GM12878 (cell line): ENCODE results near the gene FSIP1. TPM values are rescaled to one million over a fixed set of nuclear protein-coding genes. Genes with fewer than 3 reads are reported as not detected.

Experiments
- ATAC-seq: fragments of 200-7000 bp; cut with Tn5 transposase; 3 replicates; pipeline ENCODE4 v1.9.1; 2020; ENCODE audit warnings: mild to moderate bottlenecking, moderate library complexity
- BruUV-seq: library from RNA; stranded (reverse); fragments of 400-500 nt; replicated peaks from 2 replicates; lab custom pipeline; 2021; lab: Mats Ljungman, UMichigan
- CTCF ChIA-PET: fragments of 300-600 bp; sonication (Branson Sonifier 250); formaldehyde crosslinking; extraction: SDS; loops from one replicate; lab custom pipeline; 2021; ENCODE audit warnings: inconsistent platforms; lab: Yijun Ruan, JAX
- POLR2A ChIA-PET: fragments of 350-600 bp; formaldehyde crosslinking; extraction: SDS; loops from one replicate; lab custom pipeline; 2021; ENCODE audit warnings: inconsistent platforms; lab: Charles Lee
- RAD21 ChIA-PET: fragments of 300-600 bp; sonication (Branson Sonifier 250); formaldehyde crosslinking; loops from one replicate; lab custom pipeline; 2023; ENCODE audit warnings: antibody characterized with exemption; ENCODE audit not compliant: unreplicated experiment; lab: Charles Lee
- SMC1A ChIA-PET: fragments of 300-600 bp; sonication (Branson Sonifier 250); formaldehyde crosslinking; loops from one replicate; lab custom pipeline; 2023; ENCODE audit not compliant: unreplicated experiment, uncharacterized antibody; lab: Charles Lee
- DNase-seq: peaks from one replicate; pipeline ENCODE4 v3.0.0-alpha.2; 2011; ENCODE audit warnings: low read depth, low spot score
- FAIRE-seq: peaks from 3 replicates; lab custom pipeline; 2011; peaks lifted over from hg19 to GRCh38; lab: Jason Lieb, UNC
- H2AFZ ChIP-seq: 2 replicates; pipeline ENCODE4 v1.6.0; 2011; ENCODE audit warnings: low read depth, low read length, control low read depth; ENCODE audit not compliant: control insufficient read depth
- H3K27ac ChIP-seq: 2 replicates; pipeline ENCODE4 v1.5.1; 2011; ENCODE audit warnings: control low read depth; ENCODE audit not compliant: control insufficient read depth, insufficient read depth
- H3K27me3 ChIP-seq, 2 experiments: replicated peaks in 1 of 2; 2 replicates each; pipeline versions ENCODE4 v1.6.0 to v1.6.1; 2011; ENCODE audit warnings: low read length in 1 of 2; ENCODE audit not compliant: control insufficient read depth in 2 of 2, insufficient read depth in 2 of 2
- H3K36me3 ChIP-seq, 2 experiments: 2 replicates each; pipeline ENCODE4 v1.5.1; 2011; ENCODE audit warnings: low read length in 1 of 2; ENCODE audit not compliant: control insufficient read depth in 2 of 2, insufficient read depth in 2 of 2
- H3K4me1 ChIP-seq: 2 replicates; pipeline ENCODE4 v1.6.1; 2011; ENCODE audit warnings: mild to moderate bottlenecking, low read length, moderate library complexity, mixed read lengths; ENCODE audit not compliant: control insufficient read depth, insufficient read depth
- H3K4me2 ChIP-seq: 2 replicates; pipeline ENCODE4 v1.6.0; 2011; ENCODE audit warnings: control low read depth; ENCODE audit not compliant: control insufficient read depth, insufficient read depth
- H3K4me3 ChIP-seq: fragments of 200-600 bp; sonication (generic); 2 replicates; pipeline ENCODE4 v1.5.1; 2016
- H3K79me2 ChIP-seq: 2 replicates; pipeline ENCODE4 v1.6.0; 2011; ENCODE audit warnings: low read length; ENCODE audit not compliant: control insufficient read depth, insufficient read depth
- H3K9ac ChIP-seq: 2 replicates; pipeline ENCODE4 v1.8.0; 2011; ENCODE audit warnings: low read length, control low read depth, mixed read lengths; ENCODE audit not compliant: control insufficient read depth, insufficient read depth
- H3K9me3 ChIP-seq: replicated peaks from 3 replicates; pipeline ENCODE4 v1.5.1; 2011; ENCODE audit warnings: mild to moderate bottlenecking, low read length; ENCODE audit not compliant: control insufficient read depth, insufficient read depth
- H4K20me1 ChIP-seq: 2 replicates; pipeline ENCODE4 v1.6.0; 2011; ENCODE audit not compliant: control insufficient read depth, insufficient read depth
- CHD2 ChIP-seq: IDR thresholded peaks from 2 replicates; pipeline ENCODE4 v1.6.1; 2011; ENCODE audit warnings: low read depth, low read length, improper control_type of control experiment, borderline replicate concordance
- MYB ChIP-seq: fragments of 150-350 bp; IDR thresholded peaks from 2 replicates; pipeline ENCODE4 v1.6.1; 2014; ENCODE audit warnings: mild to moderate bottlenecking, low read depth, low read length, borderline replicate concordance
- NR2F1 ChIP-seq: fragments of 450-650 bp; conservative IDR thresholded peaks from 2 replicates; pipeline ENCODE4 v1.6.1; 2017; ENCODE audit warnings: mild to moderate bottlenecking
- RAD21 ChIP-seq: IDR thresholded peaks from 2 replicates; pipeline ENCODE4 v1.6.1; 2011; ENCODE audit warnings: mild to moderate bottlenecking, low read depth, low read length, moderate library complexity; ENCODE audit not compliant: insufficient read depth
- RCOR1 ChIP-seq: conservative IDR thresholded peaks from 2 replicates; pipeline ENCODE4 v1.6.1; 2012; ENCODE audit warnings: low read depth, low read length, improper control_type of control experiment
- ZNF217 ChIP-seq: fragments of 450-650 bp; IDR thresholded peaks from 2 replicates; pipeline ENCODE4 v1.6.1; 2017; ENCODE audit warnings: antibody characterized with exemption, mild to moderate bottlenecking
- ZNF274 ChIP-seq: IDR thresholded peaks from one replicate; pipeline ENCODE4 v1.8.0; 2011; ENCODE audit not compliant: insufficient read length, insufficient read depth
- ZSCAN29 ChIP-seq: fragments of 450-650 bp; IDR thresholded peaks from 2 replicates; pipeline ENCODE4 v1.6.1; 2017; ENCODE audit warnings: mild to moderate bottlenecking, moderate library complexity
- WGBS: methylation state at CpG from one replicate; pipeline ENCODE4 v1.1.6; 2016; ENCODE audit warnings: low lambda C conversion rate; ENCODE audit not compliant: insufficient replicate concordance, insufficient coverage; ENCODE audit errors: missing lambda C conversion rate; 5-methylcytosine and 5-hydroxymethylcytosine counted together
- in situ Hi-C: fragments of 300-500 bp; cut with MboI; formaldehyde crosslinking; loops from 9 replicates; pipeline ENCODE4 v1.14.3; 2018; ENCODE audit warnings: mixed read lengths
- intact Hi-C: fragments of 100-400 bp; cut with micrococcal nuclease; formaldehyde crosslinking; loops from one replicate; pipeline ENCODE4 v1.14.2; 2022; ENCODE audit not compliant: unreplicated experiment
- polyA plus RNA-seq, 11 experiments: library from polyadenylated mRNA; depleted of rRNA in 4 of 11; unstranded in 6 of 11; stranded (reverse) in 5 of 11; fragments of >200 nt; fragmentation: Nextera tagmentation in 4 of 11; fragmentation: Illumina TruSeq in 1 of 11; extraction: Ambion mirVana in 4 of 11; extraction: Trizol in 1 of 11; gene quantifications; 1 replicate in 1 of 11; 2 replicates in 10 of 11; pipeline versions ENCODE4 v1.2.1 to v1.2.3, GENCODE V29; 2011 to 2016; ENCODE audit warnings: inconsistent platforms in 2 of 11, missing spikeins in 2 of 11, low read depth in 1 of 11
- total RNA-seq, 4 experiments: library from RNA; depleted of rRNA in 3 of 4; stranded (reverse); fragments of >200 nt in 3 of 4; fragmentation: Illumina TruSeq in 1 of 4; extraction: Trizol in 1 of 4; gene quantifications; 2 replicates each; pipeline versions ENCODE4 v1.2.1 to v1.2.3, GENCODE V29; 2013 to 2021
- TF ChIP-seq, protein P1 (sequence below), 3 experiments: IDR thresholded peaks in 2 of 3; conservative IDR thresholded peaks in 1 of 3; 2 replicates each; pipeline ENCODE4 v1.5.1; 2011; ENCODE audit warnings: low read depth in 3 of 3, low read length in 3 of 3, mild to moderate bottlenecking in 3 of 3, control low read depth in 2 of 3, moderate library complexity in 2 of 3, inconsistent platforms in 1 of 3, mixed read lengths in 1 of 3; ENCODE audit not compliant: control insufficient read depth in 2 of 3, insufficient read depth in 1 of 3; ENCODE audit errors: extremely low read depth in 1 of 3
- TF ChIP-seq, protein P2 (sequence below): fragments of 450-650 bp; formaldehyde crosslinking; IDR thresholded peaks from 2 replicates; pipeline ENCODE4 v1.4.0; 2020; ENCODE audit warnings: mild to moderate bottlenecking, moderate library complexity
- TF ChIP-seq, protein P3 (sequence below): IDR thresholded peaks from 2 replicates; pipeline ENCODE4 v1.6.1; 2011; ENCODE audit warnings: low read depth, low read length, improper control_type of control experiment, borderline replicate concordance
- TF ChIP-seq, protein P4 (sequence below): fragments of 450-650 bp; IDR thresholded peaks from 2 replicates; pipeline ENCODE4 v1.6.1; 2017; ENCODE audit warnings: mild to moderate bottlenecking

The FSIP1 gene
- total and polyA plus RNA-seq, 10 of the 15 experiments (the other 5 are each of a cell fraction or from before 2014, with no cell fraction given), result 0.15 to 0.67 (median 0.35) TPM

DNA sequence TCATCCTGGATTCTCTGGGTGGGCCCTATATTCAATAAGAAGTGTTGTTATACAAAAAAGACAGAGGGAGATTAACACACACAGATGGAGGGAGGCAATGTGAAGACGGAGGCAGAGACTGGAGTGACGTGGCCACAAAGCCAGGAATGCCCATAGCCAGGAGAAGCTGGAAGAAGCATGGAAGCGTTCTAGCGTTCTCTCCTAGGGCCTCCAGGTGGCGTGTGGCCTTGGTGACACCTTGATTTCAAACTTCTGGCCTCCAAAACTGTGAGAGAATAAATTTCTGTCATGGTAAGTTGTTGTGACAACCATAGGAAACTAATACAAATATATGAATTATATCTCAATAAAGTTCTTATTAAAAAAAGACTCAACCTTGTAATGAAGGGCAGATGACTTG lies 180.5 kb downstream of the FSIP1 start:
- Histone ChIP-seq H3K36me3 (no peaks in the 10 kb centered on the region), H3K9ac (no peak overlapping the region), H4K20me1 (no peaks in the 10 kb centered on the region), H3K4me2 (no peak overlapping the region), H3K79me2 (no peaks in the 10 kb centered on the region), H3K27ac (no peak overlapping the region), H2AFZ (no peak overlapping the region), H3K9me3 (no peaks in the 10 kb centered on the region), H3K4me1 (no peaks in the 10 kb centered on the region), H3K27me3 (peaks cover 0 to 2% of the 10 kb centered on the region in 2 experiments; a peak in 1 of 4 replicates), H3K4me3 (no peak overlapping the region)
- RAD21 ChIA-PET, result no interaction called here
- ATAC-seq (no peak), DNase-seq (no peak), FAIRE-seq (no peak)
- in situ Hi-C loops (no loop called here), intact Hi-C loops (no loop called here)
- POLR2A ChIA-PET, result no interaction called here
- CTCF ChIA-PET, result interaction anchor here (1.4 to 4.3 kb wide), 2 partner anchors 19 to 155 kb away, joined by 3 to 25 read pairs; no protein-coding TSS in a partner anchor
- 9% methylated on average over 5 of the region's 5 CpGs for WGBS
- SMC1A ChIA-PET, result interaction anchor here (0.7 kb wide), 1 partner anchor 21 kb away, joined by 3 read pairs; no protein-coding TSS in a partner anchor
- BruUV-seq, result no TSS peak
- TF ChIP-seq, protein P1, sequence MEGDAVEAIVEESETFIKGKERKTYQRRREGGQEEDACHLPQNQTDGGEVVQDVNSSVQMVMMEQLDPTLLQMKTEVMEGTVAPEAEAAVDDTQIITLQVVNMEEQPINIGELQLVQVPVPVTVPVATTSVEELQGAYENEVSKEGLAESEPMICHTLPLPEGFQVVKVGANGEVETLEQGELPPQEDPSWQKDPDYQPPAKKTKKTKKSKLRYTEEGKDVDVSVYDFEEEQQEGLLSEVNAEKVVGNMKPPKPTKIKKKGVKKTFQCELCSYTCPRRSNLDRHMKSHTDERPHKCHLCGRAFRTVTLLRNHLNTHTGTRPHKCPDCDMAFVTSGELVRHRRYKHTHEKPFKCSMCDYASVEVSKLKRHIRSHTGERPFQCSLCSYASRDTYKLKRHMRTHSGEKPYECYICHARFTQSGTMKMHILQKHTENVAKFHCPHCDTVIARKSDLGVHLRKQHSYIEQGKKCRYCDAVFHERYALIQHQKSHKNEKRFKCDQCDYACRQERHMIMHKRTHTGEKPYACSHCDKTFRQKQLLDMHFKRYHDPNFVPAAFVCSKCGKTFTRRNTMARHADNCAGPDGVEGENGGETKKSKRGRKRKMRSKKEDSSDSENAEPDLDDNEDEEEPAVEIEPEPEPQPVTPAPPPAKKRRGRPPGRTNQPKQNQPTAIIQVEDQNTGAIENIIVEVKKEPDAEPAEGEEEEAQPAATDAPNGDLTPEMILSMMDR (IDR thresholded peaks at IDR 0.05 in 2 of 3, conservative IDR thresholded peaks at IDR 0.05 in 1 of 3; ENCODE audit: control insufficient read depth in 2 of 3, extremely low read depth in 1 of 3, insufficient read depth in 1 of 3, low read depth in 3 of 3, low read length in 3 of 3), result 0 out of 6 replicates have a peak, but pooled peaks of 1 of the 3 experiments have one; percentile 1
- TF ChIP-seq, protein P2, sequence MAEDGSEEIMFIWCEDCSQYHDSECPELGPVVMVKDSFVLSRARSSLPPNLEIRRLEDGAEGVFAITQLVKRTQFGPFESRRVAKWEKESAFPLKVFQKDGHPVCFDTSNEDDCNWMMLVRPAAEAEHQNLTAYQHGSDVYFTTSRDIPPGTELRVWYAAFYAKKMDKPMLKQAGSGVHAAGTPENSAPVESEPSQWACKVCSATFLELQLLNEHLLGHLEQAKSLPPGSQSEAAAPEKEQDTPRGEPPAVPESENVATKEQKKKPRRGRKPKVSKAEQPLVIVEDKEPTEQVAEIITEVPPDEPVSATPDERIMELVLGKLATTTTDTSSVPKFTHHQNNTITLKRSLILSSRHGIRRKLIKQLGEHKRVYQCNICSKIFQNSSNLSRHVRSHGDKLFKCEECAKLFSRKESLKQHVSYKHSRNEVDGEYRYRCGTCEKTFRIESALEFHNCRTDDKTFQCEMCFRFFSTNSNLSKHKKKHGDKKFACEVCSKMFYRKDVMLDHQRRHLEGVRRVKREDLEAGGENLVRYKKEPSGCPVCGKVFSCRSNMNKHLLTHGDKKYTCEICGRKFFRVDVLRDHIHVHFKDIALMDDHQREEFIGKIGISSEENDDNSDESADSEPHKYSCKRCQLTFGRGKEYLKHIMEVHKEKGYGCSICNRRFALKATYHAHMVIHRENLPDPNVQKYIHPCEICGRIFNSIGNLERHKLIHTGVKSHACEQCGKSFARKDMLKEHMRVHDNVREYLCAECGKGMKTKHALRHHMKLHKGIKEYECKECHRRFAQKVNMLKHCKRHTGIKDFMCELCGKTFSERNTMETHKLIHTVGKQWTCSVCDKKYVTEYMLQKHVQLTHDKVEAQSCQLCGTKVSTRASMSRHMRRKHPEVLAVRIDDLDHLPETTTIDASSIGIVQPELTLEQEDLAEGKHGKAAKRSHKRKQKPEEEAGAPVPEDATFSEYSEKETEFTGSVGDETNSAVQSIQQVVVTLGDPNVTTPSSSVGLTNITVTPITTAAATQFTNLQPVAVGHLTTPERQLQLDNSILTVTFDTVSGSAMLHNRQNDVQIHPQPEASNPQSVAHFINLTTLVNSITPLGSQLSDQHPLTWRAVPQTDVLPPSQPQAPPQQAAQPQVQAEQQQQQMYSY (CRISPR knock-in tag), result no peak
- TF ChIP-seq CHD2 (no peak), NR2F1 (no peak), ZNF217 (no peak), RCOR1 (no peak), ZNF274 (no peak), MYB (no peak), ZSCAN29 (no peak), RAD21 (peak; percentile 10; the same call in 1 of the 2 replicates)
- TF ChIP-seq, protein P3, sequence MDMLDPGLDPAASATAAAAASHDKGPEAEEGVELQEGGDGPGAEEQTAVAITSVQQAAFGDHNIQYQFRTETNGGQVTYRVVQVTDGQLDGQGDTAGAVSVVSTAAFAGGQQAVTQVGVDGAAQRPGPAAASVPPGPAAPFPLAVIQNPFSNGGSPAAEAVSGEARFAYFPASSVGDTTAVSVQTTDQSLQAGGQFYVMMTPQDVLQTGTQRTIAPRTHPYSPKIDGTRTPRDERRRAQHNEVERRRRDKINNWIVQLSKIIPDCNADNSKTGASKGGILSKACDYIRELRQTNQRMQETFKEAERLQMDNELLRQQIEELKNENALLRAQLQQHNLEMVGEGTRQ, result no peak
- TF ChIP-seq, protein P4, sequence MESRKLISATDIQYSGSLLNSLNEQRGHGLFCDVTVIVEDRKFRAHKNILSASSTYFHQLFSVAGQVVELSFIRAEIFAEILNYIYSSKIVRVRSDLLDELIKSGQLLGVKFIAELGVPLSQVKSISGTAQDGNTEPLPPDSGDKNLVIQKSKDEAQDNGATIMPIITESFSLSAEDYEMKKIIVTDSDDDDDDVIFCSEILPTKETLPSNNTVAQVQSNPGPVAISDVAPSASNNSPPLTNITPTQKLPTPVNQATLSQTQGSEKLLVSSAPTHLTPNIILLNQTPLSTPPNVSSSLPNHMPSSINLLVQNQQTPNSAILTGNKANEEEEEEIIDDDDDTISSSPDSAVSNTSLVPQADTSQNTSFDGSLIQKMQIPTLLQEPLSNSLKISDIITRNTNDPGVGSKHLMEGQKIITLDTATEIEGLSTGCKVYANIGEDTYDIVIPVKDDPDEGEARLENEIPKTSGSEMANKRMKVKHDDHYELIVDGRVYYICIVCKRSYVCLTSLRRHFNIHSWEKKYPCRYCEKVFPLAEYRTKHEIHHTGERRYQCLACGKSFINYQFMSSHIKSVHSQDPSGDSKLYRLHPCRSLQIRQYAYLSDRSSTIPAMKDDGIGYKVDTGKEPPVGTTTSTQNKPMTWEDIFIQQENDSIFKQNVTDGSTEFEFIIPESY, result no peak
